IPS-15b (cell line): ENCODE results near the gene OR6C75.
"Not testable (repeated sequence)": the region's sequence is repeated elsewhere in the genome, so short reads cannot be mapped to it uniquely, and the experiment has no call there.

Experiments
- H3K27me3 ChIP-seq: one replicate; pipeline ENCODE4 v1.6.1; 2013; ENCODE audit warnings: low read length; ENCODE audit not compliant: control insufficient read depth, insufficient read depth
- H3K36me3 ChIP-seq: one replicate; pipeline ENCODE4 v1.6.1; 2013; ENCODE audit warnings: low read length; ENCODE audit not compliant: control insufficient read depth, insufficient read depth
- H3K4me1 ChIP-seq: one replicate; pipeline ENCODE4 v1.6.1; 2013; ENCODE audit warnings: mild to moderate bottlenecking, low read length; ENCODE audit not compliant: control insufficient read depth, insufficient read depth
- H3K4me3 ChIP-seq: one replicate; pipeline ENCODE4 v1.5.1; 2013; ENCODE audit warnings: low read depth, low read length
- H3K9ac ChIP-seq: one replicate; pipeline ENCODE4 v1.6.1; 2013; ENCODE audit warnings: low read depth, mild to moderate bottlenecking, low read length
- H3K9me3 ChIP-seq: one replicate; pipeline ENCODE4 v1.6.1; 2013; ENCODE audit warnings: mild to moderate bottlenecking, low read length; ENCODE audit not compliant: control insufficient read depth, insufficient read depth

Gene OR6C75

GRCh38 chr12:55400229-55400628 is 37.5 kb downstream of the OR6C75 start, which contains the start of gene OR6C65:
Gene OR6C65 (plus strand): TSS chr12:55400529. CDS start chr12:55400529, 0 bp downstream.
- Histone ChIP-seq H3K4me1 (no peaks in the 10 kb centered on the region), H3K36me3 (no peaks in the 10 kb centered on the region), H3K4me3 (no peak within 1 kb of the TSS), H3K27me3 (no peaks in the 10 kb centered on the region), H3K9ac (no peak within 1 kb of the TSS), H3K9me3 (no peaks in the 10 kb centered on the region)

- no peaks in the 10 kb centered on the region for H3K9me3 ChIP-seq
- no peaks in the 10 kb centered on the region for H3K4me1 ChIP-seq
- H3K9ac ChIP-seq = no peak overlapping the region
- no peaks in the 10 kb centered on the region for H3K27me3 ChIP-seq
- H3K36me3 ChIP-seq = no peaks in the 10 kb centered on the region
- no peak overlapping the region for H3K4me3 ChIP-seq
Measured at GRCh38 chr12:55407866-55408265, 45.1 kb downstream of the OR6C75 start.

GRCh38 chr12:55409133-55409532 is 46.4 kb downstream of the OR6C75 start:
- H3K9ac ChIP-seq, H3K4me3 ChIP-seq, H3K27me3 ChIP-seq, H3K36me3 ChIP-seq, H3K4me1 ChIP-seq, H3K9me3 ChIP-seq: not testable (repeated sequence)

- not testable (repeated sequence) for H3K27me3 ChIP-seq, H3K9ac ChIP-seq, H3K36me3 ChIP-seq, H3K9me3 ChIP-seq, H3K4me1 ChIP-seq, H3K4me3 ChIP-seq
Measured at GRCh38 chr12:55412138-55412537, 49.4 kb downstream of the OR6C75 start.

GRCh38 chr12:55413498-55414388 is 51.0 kb downstream of the OR6C75 start:
- not testable (repeated sequence) for H3K4me3 ChIP-seq, H3K9me3 ChIP-seq, H3K9ac ChIP-seq, H3K4me1 ChIP-seq, H3K36me3 ChIP-seq, H3K27me3 ChIP-seq

GRCh38 chr12:55414396-55414823 is 51.6 kb downstream of the OR6C75 start:
- H3K9ac ChIP-seq, H3K27me3 ChIP-seq, H3K4me3 ChIP-seq, H3K4me1 ChIP-seq, H3K36me3 ChIP-seq, H3K9me3 ChIP-seq: not testable (repeated sequence)

- H3K4me3 ChIP-seq, H3K9ac ChIP-seq, H3K27me3 ChIP-seq, H3K4me1 ChIP-seq, H3K36me3 ChIP-seq, H3K9me3 ChIP-seq: not testable (repeated sequence)
Measured at GRCh38 chr12:55414889-55415288, 52.1 kb downstream of the OR6C75 start.

- no peak overlapping the region for H3K9ac ChIP-seq
- no peak overlapping the region for H3K4me3 ChIP-seq
- no peaks in the 10 kb centered on the region for H3K4me1 ChIP-seq
- no peaks in the 10 kb centered on the region for H3K27me3 ChIP-seq
- no peaks in the 10 kb centered on the region for H3K9me3 ChIP-seq
- no peaks in the 10 kb centered on the region for H3K36me3 ChIP-seq
Measured at GRCh38 chr12:55416961-55417360, 54.2 kb downstream of the OR6C75 start.
